ENCODE measurements around the gene NOS1AP.
"Not testable (repeated sequence)": the region's sequence is repeated elsewhere in the genome, so short reads cannot be mapped to it uniquely, and the experiment has no call there.

The NOS1AP gene

GRCh38 chr1:162197041-162197531, 127.6 kb downstream of the NOS1AP start:
- no peak overlapping the region for H3K4me2 ChIP-seq (ENCODE audit: low read depth, low read length, poor library complexity, severe bottlenecking)

GRCh38 chr1:162197615-162198421, 128.3 kb downstream of the NOS1AP start:
- no peaks in the 10 kb centered on the region for H3K36me3 ChIP-seq (ENCODE audit: insufficient read depth, low read length)
- H2AFZ ChIP-seq (ENCODE audit: low read length), result no peak overlapping the region
- H3K9ac ChIP-seq (ENCODE audit: low read depth, low read length, poor library complexity, severe bottlenecking), result no peak overlapping the region
- H3K4me1 ChIP-seq (ENCODE audit: insufficient read depth, low read length, poor library complexity, severe bottlenecking), result peaks cover 4% of the 10 kb centered on the region
- no peaks in the 10 kb centered on the region for H3K27me3 ChIP-seq (ENCODE audit: insufficient read depth, low read length, poor library complexity, severe bottlenecking)
- TF ChIP-seq EZH2phosphoT487 (IDR thresholded peaks at IDR 0.05; ENCODE audit: borderline replicate concordance) (no peak), CTCF (conservative IDR thresholded peaks at IDR 0.05; ENCODE audit: low read length) (no peak)
- H3K79me2 ChIP-seq (ENCODE audit: insufficient read depth, low read length), result no peaks in the 10 kb centered on the region
- H3K4me2 ChIP-seq (ENCODE audit: low read depth, low read length, poor library complexity, severe bottlenecking), result no peak overlapping the region
- H3K9me3 ChIP-seq (ENCODE audit: insufficient read depth, low read depth, low read length), result no peaks in the 10 kb centered on the region
- no peaks in the 10 kb centered on the region for H4K20me1 ChIP-seq (ENCODE audit: insufficient read depth, low read length, poor library complexity, severe bottlenecking)
- H3K9me2 ChIP-seq (replicated peaks; ENCODE audit: low read depth, low read length), result no peaks in the 10 kb centered on the region
- H3K4me3 ChIP-seq (ENCODE audit: low read length, poor library complexity, severe bottlenecking), result no peak overlapping the region
- H3F3A ChIP-seq (ENCODE audit: low read depth), result no peaks in the 10 kb centered on the region

More at GRCh38 chr1:162197041-162197531, 127.6 kb downstream of the NOS1AP start:
- no peaks in the 10 kb centered on the region for H3K9me2 ChIP-seq (replicated peaks; ENCODE audit: low read depth, low read length)
- H2AFZ ChIP-seq (ENCODE audit: low read length), result no peak overlapping the region
- no peaks in the 10 kb centered on the region for H3K27me3 ChIP-seq (ENCODE audit: insufficient read depth, low read length, poor library complexity, severe bottlenecking)
- no peaks in the 10 kb centered on the region for H4K20me1 ChIP-seq (ENCODE audit: insufficient read depth, low read length, poor library complexity, severe bottlenecking)
- no peak overlapping the region for H3K9ac ChIP-seq (ENCODE audit: low read depth, low read length, poor library complexity, severe bottlenecking)
- peaks cover 4% of the 10 kb centered on the region for H3K4me1 ChIP-seq (ENCODE audit: insufficient read depth, low read length, poor library complexity, severe bottlenecking)
- H3F3A ChIP-seq (ENCODE audit: low read depth), result no peaks in the 10 kb centered on the region
- H3K4me3 ChIP-seq (ENCODE audit: low read length, poor library complexity, severe bottlenecking), result no peak overlapping the region
- H3K36me3 ChIP-seq (ENCODE audit: insufficient read depth, low read length), result no peaks in the 10 kb centered on the region
- TF ChIP-seq EZH2phosphoT487 (IDR thresholded peaks at IDR 0.05; ENCODE audit: borderline replicate concordance) (no peak), CTCF (conservative IDR thresholded peaks at IDR 0.05; ENCODE audit: low read length) (no peak)
- no peaks in the 10 kb centered on the region for H3K79me2 ChIP-seq (ENCODE audit: insufficient read depth, low read length)
- no peaks in the 10 kb centered on the region for H3K9me3 ChIP-seq (ENCODE audit: insufficient read depth, low read depth, low read length)

- H3K79me2 ChIP-seq (ENCODE audit: insufficient read depth, low read length), result no peaks in the 10 kb centered on the region
- TF ChIP-seq EZH2phosphoT487 (IDR thresholded peaks at IDR 0.05; ENCODE audit: borderline replicate concordance), result no peak
- TF ChIP-seq CTCF (conservative IDR thresholded peaks at IDR 0.05; ENCODE audit: low read length), result no peak
Observed at GRCh38 chr1:162200096-162200847, 130.8 kb downstream of the NOS1AP start.

GRCh38 chr1:162201062-162201461, 131.6 kb downstream of the NOS1AP start:
- H3K4me3 ChIP-seq (ENCODE audit: low read length, poor library complexity, severe bottlenecking); H3K4me2 ChIP-seq (ENCODE audit: low read depth, low read length, poor library complexity, severe bottlenecking); H4K20me1 ChIP-seq (ENCODE audit: insufficient read depth, low read length, poor library complexity, severe bottlenecking); H2AFZ ChIP-seq (ENCODE audit: low read length); H3K9me3 ChIP-seq (ENCODE audit: insufficient read depth, low read depth, low read length); H3F3A ChIP-seq (ENCODE audit: low read depth); H3K4me1 ChIP-seq (ENCODE audit: insufficient read depth, low read length, poor library complexity, severe bottlenecking); H3K36me3 ChIP-seq (ENCODE audit: insufficient read depth, low read length); H3K27me3 ChIP-seq (ENCODE audit: insufficient read depth, low read length, poor library complexity, severe bottlenecking); H3K9ac ChIP-seq (ENCODE audit: low read depth, low read length, poor library complexity, severe bottlenecking); H3K9me2 ChIP-seq (replicated peaks; ENCODE audit: low read depth, low read length); H3K79me2 ChIP-seq (ENCODE audit: insufficient read depth, low read length): not testable (repeated sequence)

More at GRCh38 chr1:162200096-162200847, 130.8 kb downstream of the NOS1AP start:
- H3K9me2 ChIP-seq (replicated peaks; ENCODE audit: low read depth, low read length), result no peaks in the 10 kb centered on the region
- H3K36me3 ChIP-seq (ENCODE audit: insufficient read depth, low read length), result no peaks in the 10 kb centered on the region
- no peaks in the 10 kb centered on the region for H3K4me1 ChIP-seq (ENCODE audit: insufficient read depth, low read length, poor library complexity, severe bottlenecking)
- H3K27me3 ChIP-seq (ENCODE audit: insufficient read depth, low read length, poor library complexity, severe bottlenecking), result no peaks in the 10 kb centered on the region
- H2AFZ ChIP-seq (ENCODE audit: low read length), result no peak overlapping the region
- H3K9ac ChIP-seq (ENCODE audit: low read depth, low read length, poor library complexity, severe bottlenecking), result no peak overlapping the region
- H3K4me2 ChIP-seq (ENCODE audit: low read depth, low read length, poor library complexity, severe bottlenecking), result no peak overlapping the region
- H4K20me1 ChIP-seq (ENCODE audit: insufficient read depth, low read length, poor library complexity, severe bottlenecking), result no peaks in the 10 kb centered on the region
- H3F3A ChIP-seq (ENCODE audit: low read depth), result no peaks in the 10 kb centered on the region
- H3K4me3 ChIP-seq (ENCODE audit: low read length, poor library complexity, severe bottlenecking), result no peak overlapping the region
- no peaks in the 10 kb centered on the region for H3K9me3 ChIP-seq (ENCODE audit: insufficient read depth, low read depth, low read length)
